Liver (tissue), 9 donors: Measurements from ENCODE around the gene IQCM. TPM values are rescaled to one million over a fixed set of nuclear protein-coding genes. Genes with fewer than 3 reads are reported as not detected.

Source experiments
- DNase-seq: peaks from one replicate; pipeline ENCODE4 v3.0.0-alpha.2; 2017; ENCODE audit warnings: low spot score
- H3K27ac ChIP-seq, 2 donors: one replicate each; pipeline ENCODE4 v1.7.0; 2013; ENCODE audit warnings: inconsistent platforms in 2 of 2, low read length in 2 of 2, control low read depth in 1 of 2, low read depth in 1 of 2, mild to moderate bottlenecking in 1 of 2
- H3K27me3 ChIP-seq, 4 donors: one replicate each; pipeline versions ENCODE4 v1.6.1 to v1.7.0; 2013; ENCODE audit warnings: low read length in 3 of 4, inconsistent platforms in 1 of 4, mild to moderate bottlenecking in 1 of 4, moderate library complexity in 1 of 4; ENCODE audit not compliant: control insufficient read depth in 4 of 4, insufficient read depth in 4 of 4
- H3K36me3 ChIP-seq, 4 donors: one replicate each; pipeline versions ENCODE4 v1.6.1 to v1.7.0; 2013; ENCODE audit warnings: low read length in 3 of 4, mild to moderate bottlenecking in 3 of 4, low read depth in 1 of 4, moderate library complexity in 1 of 4; ENCODE audit not compliant: control insufficient read depth in 4 of 4, insufficient read depth in 3 of 4
- H3K4me1 ChIP-seq, 4 donors: one replicate each; pipeline versions ENCODE4 v1.6.1 to v1.7.0; 2013; ENCODE audit warnings: low read length in 3 of 4, mild to moderate bottlenecking in 3 of 4, moderate library complexity in 1 of 4; ENCODE audit not compliant: control insufficient read depth in 4 of 4, insufficient read depth in 4 of 4
- H3K4me3 ChIP-seq, 3 donors: one replicate each; pipeline versions ENCODE4 v1.6.1 to v1.7.0; 2013; ENCODE audit warnings: low read length in 3 of 3, control low read depth in 1 of 3, low read depth in 1 of 3, mild to moderate bottlenecking in 1 of 3
- H3K9ac ChIP-seq, 2 donors: one replicate each; pipeline ENCODE4 v1.7.0; 2013; ENCODE audit warnings: low read length in 2 of 2, mild to moderate bottlenecking in 2 of 2, moderate library complexity in 2 of 2, control low read depth in 1 of 2, low read depth in 1 of 2
- H3K9me3 ChIP-seq, 4 donors: one replicate each; pipeline versions ENCODE4 v1.6.1 to v1.7.0; 2013; ENCODE audit warnings: low read length in 3 of 4; ENCODE audit not compliant: control insufficient read depth in 4 of 4
- ATF3 ChIP-seq: IDR thresholded peaks from 2 replicates; pipeline ENCODE4 v1.6.1; 2016; ENCODE audit warnings: antibody characterized with exemption
- CTCF ChIP-seq: fragments of 150-350 bp; IDR thresholded peaks from 2 replicates; pipeline ENCODE4 v1.5.1; 2017; ENCODE audit warnings: improper control_type of control experiment, low read depth, low read length; ENCODE audit not compliant: missing input control
- EGR1 ChIP-seq, 2 donors: IDR thresholded peaks; 2 replicates each; pipeline ENCODE4 v1.6.1; 2016 to 2018; ENCODE audit warnings: antibody characterized with exemption in 2 of 2, low read depth in 2 of 2
- FOXA1 ChIP-seq: IDR thresholded peaks from 2 replicates; pipeline ENCODE4 v1.6.1; 2016; ENCODE audit warnings: antibody characterized with exemption
- FOXA2 ChIP-seq: IDR thresholded peaks from 2 replicates; pipeline ENCODE4 v1.6.1; 2016; ENCODE audit warnings: antibody characterized with exemption
- GABPA ChIP-seq, 2 donors: IDR thresholded peaks in 1 of 2; conservative IDR thresholded peaks in 1 of 2; 2 replicates each; pipeline ENCODE4 v1.6.1; 2016; ENCODE audit warnings: antibody characterized with exemption in 2 of 2, mild to moderate bottlenecking in 1 of 2, moderate library complexity in 1 of 2
- HNF4A ChIP-seq, 2 donors: conservative IDR thresholded peaks; 2 replicates each; pipeline ENCODE4 v1.6.1; 2016; ENCODE audit warnings: antibody characterized with exemption in 2 of 2, mild to moderate bottlenecking in 2 of 2
- HNF4G ChIP-seq: IDR thresholded peaks from 2 replicates; pipeline ENCODE4 v1.6.1; 2016; ENCODE audit warnings: antibody characterized with exemption
- JUND ChIP-seq, 2 donors: IDR thresholded peaks; 2 replicates each; pipeline ENCODE4 v1.6.1; 2016; ENCODE audit warnings: antibody characterized with exemption in 2 of 2
- MAX ChIP-seq: IDR thresholded peaks from 2 replicates; pipeline ENCODE4 v1.6.1; 2016; ENCODE audit warnings: antibody characterized with exemption
- NR2F2 ChIP-seq: IDR thresholded peaks from 2 replicates; pipeline ENCODE4 v1.6.1; 2016; ENCODE audit warnings: antibody characterized with exemption
- RAD21 ChIP-seq, 2 donors: IDR thresholded peaks; 2 replicates each; pipeline ENCODE4 v1.6.1; 2016; ENCODE audit warnings: antibody characterized with exemption in 2 of 2, mild to moderate bottlenecking in 2 of 2
- RXRA ChIP-seq, 2 donors: IDR thresholded peaks; 2 replicates each; pipeline ENCODE4 v1.6.1; 2017 to 2018; ENCODE audit warnings: antibody characterized with exemption in 2 of 2, mild to moderate bottlenecking in 1 of 2
- SP1 ChIP-seq: IDR thresholded peaks from 2 replicates; pipeline ENCODE4 v1.6.1; 2018; ENCODE audit warnings: antibody characterized with exemption, mild to moderate bottlenecking
- TAF1 ChIP-seq: conservative IDR thresholded peaks from 2 replicates; pipeline ENCODE4 v1.6.1; 2016; ENCODE audit warnings: antibody characterized with exemption, mild to moderate bottlenecking
- YY1 ChIP-seq: IDR thresholded peaks from 2 replicates; pipeline ENCODE4 v1.6.1; 2016; ENCODE audit warnings: antibody characterized with exemption, mild to moderate bottlenecking
- ZBTB33 ChIP-seq: IDR thresholded peaks from 2 replicates; pipeline ENCODE4 v1.6.1; 2016; ENCODE audit warnings: antibody characterized with exemption
- WGBS: extraction: QIAGEN DNeasy Blood & Tissue Kit; methylation state at CpG from one replicate; pipeline ENCODE4 v1.1.7; 2013; 5-methylcytosine and 5-hydroxymethylcytosine counted together
- polyA plus RNA-seq, 2 donors: library from polyadenylated mRNA; stranded (reverse) in 1 of 2; unstranded in 1 of 2; fragments of 200-250 nt in 1 of 2; fragments of >200 nt in 1 of 2; fragmentation: Nextera tagmentation in 1 of 2; extraction: Ambion mirVana in 1 of 2; gene quantifications; one replicate each; pipeline versions ENCODE4 v1.2.1 to v1.2.3, GENCODE V29; 2013 to 2015
- total RNA-seq, 2 donors: library from RNA; depleted of rRNA; stranded (reverse); fragments of >200 nt; gene quantifications; one replicate each; pipeline ENCODE4 v1.2.3, GENCODE V29; 2014
- donor health status: healthy.
- donor health status: healthy.
- donor health status: healthy.
- donor health status: healthy.
- donor health status: healthy.

The IQCM gene
- total and polyA plus RNA-seq, 4 donors: 0.08 TPM; not detected in 3

DNA sequence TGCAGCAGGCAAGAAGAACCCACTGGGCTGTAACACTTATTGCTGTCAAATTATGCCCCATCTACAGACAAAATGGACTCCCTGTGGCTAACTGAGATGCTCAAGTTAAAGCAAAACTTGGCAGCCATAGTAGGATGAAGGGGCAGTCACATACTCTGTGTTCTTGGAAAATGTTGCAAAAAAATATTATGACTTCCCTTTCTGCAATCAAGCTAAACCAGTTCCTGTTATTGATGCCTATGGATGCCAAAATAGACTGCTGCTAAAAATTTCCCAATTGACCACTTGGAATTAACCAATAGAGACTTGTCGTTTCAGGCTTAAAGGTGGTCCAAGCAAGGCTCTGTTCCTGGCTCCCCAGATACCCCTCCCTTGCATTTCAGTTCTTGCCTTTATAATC, 49.5 kb downstream of the IQCM start (continued):
- TF ChIP-seq CTCF (no peak), RAD21 (IDR thresholded peaks at IDR 0.05) (no peak), FOXA1 (no peak), YY1 (no peak), FOXA2 (no peak), SP1 (no peak)

DNA sequence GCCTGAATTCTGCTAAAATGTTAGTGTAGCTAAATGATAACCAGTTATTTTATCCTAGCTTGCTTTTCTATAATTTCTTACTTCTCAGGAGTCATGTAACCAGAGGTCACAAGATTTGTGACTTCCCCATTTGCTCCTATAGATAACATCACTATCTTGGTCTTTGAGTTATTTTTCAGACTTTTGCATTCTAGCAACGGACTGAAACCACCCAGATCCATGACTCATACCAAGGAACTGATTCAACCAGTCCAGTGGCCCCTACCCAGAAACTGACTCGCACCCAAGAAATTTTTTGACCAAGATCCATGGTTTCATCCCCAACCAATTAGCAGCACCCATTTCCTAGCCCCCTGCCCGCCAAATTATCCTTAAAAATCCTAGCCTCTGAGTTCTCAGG, 50.0 kb downstream of the IQCM start:
- no peak overlapping the region for H3K9ac ChIP-seq
- H3K36me3 ChIP-seq: no peaks in the 10 kb centered on the region
- H3K4me3 ChIP-seq: no peak overlapping the region
- no peaks in the 10 kb centered on the region for H3K27me3 ChIP-seq
- 65% methylated on average over 3 of the region's 3 CpGs for WGBS
- H3K4me1 ChIP-seq: no peaks in the 10 kb centered on the region
- TF ChIP-seq HNF4G (no peak), HNF4A (conservative IDR thresholded peaks at IDR 0.05) (no peak), YY1 (no peak), EGR1 (IDR thresholded peaks at IDR 0.05; ENCODE audit: low read depth in 2 of 2) (no peak), ZBTB33 (no peak), JUND (IDR thresholded peaks at IDR 0.05) (no peak), MAX (no peak), FOXA2 (no peak)
- DNase-seq: no peak
- no peak overlapping the region for H3K27ac ChIP-seq
- H3K9me3 ChIP-seq: peaks cover 0 to 2% (median 0%) of the 10 kb centered on the region in 4 donors

DNA sequence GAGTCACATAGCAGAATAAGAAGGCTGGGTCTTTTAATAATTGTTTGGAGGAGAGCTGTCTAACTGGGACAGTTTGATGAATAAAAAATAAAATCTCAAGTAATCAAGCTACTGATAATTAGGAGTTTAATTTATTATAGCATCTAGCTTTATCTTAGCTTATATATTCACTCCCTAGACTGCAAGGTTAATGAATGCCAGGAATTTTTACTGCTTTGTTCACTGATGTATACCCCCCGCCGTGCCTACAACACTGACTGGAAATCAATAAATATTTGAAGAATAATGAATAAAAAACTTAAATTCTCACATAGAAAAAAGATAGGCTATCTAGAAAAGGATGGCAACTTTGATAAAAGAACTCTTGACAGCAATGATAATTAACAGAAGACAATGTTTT, 59.7 kb downstream of the IQCM start:
- H3K9me3 ChIP-seq: no peaks in the 10 kb centered on the region
- H3K27ac ChIP-seq: no peak overlapping the region
- TF ChIP-seq NR2F2 (no peak), RAD21 (IDR thresholded peaks at IDR 0.05) (no peak), TAF1 (no peak), YY1 (no peak)
- no peak overlapping the region for H3K4me3 ChIP-seq
- no peak for DNase-seq
- no peaks in the 10 kb centered on the region for H3K4me1 ChIP-seq
- 75% methylated on average over 2 of the region's 2 CpGs for WGBS
- H3K36me3 ChIP-seq: no peaks in the 10 kb centered on the region
- H3K27me3 ChIP-seq: no peaks in the 10 kb centered on the region
- no peak overlapping the region for H3K9ac ChIP-seq

- TF ChIP-seq RXRA (IDR thresholded peaks at IDR 0.05) (no peak), TAF1 (no peak), JUND (IDR thresholded peaks at IDR 0.05) (no peak), EGR1 (IDR thresholded peaks at IDR 0.05; ENCODE audit: low read depth in 2 of 2) (no peak), CTCF (no peak), FOXA2 (no peak), HNF4G (no peak), ATF3 (no peak), YY1 (no peak), HNF4A (conservative IDR thresholded peaks at IDR 0.05) (no peak), GABPA (IDR thresholded peaks at IDR 0.05 in 1 of 2, conservative IDR thresholded peaks at IDR 0.05 in 1 of 2) (no peak), MAX (no peak)
- WGBS: 76% methylated on average over 3 of the region's 3 CpGs
- H3K4me3 ChIP-seq: no peak overlapping the region
- H3K4me1 ChIP-seq: no peaks in the 10 kb centered on the region
- no peaks in the 10 kb centered on the region for H3K9me3 ChIP-seq
- H3K27ac ChIP-seq: no peak overlapping the region
- no peak for DNase-seq
- no peaks in the 10 kb centered on the region for H3K27me3 ChIP-seq
- no peak overlapping the region for H3K9ac ChIP-seq
- H3K36me3 ChIP-seq: no peaks in the 10 kb centered on the region
Observed at GRCh38 chr4:149754526-149754925, 61.1 kb downstream of the IQCM start.
